Middle frontal gyrus (tissue), 1 donor: ENCODE measurements around the gene ADAMTS6.
"Not testable (repeated sequence)": the region's sequence is repeated elsewhere in the genome, so short reads cannot be mapped to it uniquely, and the experiment has no call there.

ENCODE experiments used
- DNase-seq: peaks from one replicate; pipeline ENCODE4 v3.0.0-alpha.2; 2015; ENCODE audit warnings: low spot score; ENCODE audit errors: extremely low spot score

ADAMTS6 gene

DNA sequence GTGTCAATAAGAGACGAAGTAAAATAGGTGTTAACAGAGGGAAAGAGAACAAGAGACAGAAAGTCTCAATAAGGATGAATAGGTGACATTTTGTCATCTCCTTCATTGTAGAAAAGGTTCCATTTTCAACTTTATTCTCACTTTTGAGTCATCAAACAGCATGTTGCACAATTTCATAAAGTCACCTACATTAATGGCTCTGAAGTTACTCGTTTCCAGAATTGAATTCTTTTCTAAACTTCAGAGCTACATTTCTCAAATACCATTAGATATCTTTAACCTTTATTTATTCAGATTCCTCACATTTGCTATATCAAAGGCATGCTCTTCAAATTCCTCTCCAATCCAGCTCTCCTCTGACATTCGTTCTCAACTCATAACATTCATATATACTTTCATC, 13.1 kb downstream of the ADAMTS6 start:
- DNase-seq = no peak

DNA sequence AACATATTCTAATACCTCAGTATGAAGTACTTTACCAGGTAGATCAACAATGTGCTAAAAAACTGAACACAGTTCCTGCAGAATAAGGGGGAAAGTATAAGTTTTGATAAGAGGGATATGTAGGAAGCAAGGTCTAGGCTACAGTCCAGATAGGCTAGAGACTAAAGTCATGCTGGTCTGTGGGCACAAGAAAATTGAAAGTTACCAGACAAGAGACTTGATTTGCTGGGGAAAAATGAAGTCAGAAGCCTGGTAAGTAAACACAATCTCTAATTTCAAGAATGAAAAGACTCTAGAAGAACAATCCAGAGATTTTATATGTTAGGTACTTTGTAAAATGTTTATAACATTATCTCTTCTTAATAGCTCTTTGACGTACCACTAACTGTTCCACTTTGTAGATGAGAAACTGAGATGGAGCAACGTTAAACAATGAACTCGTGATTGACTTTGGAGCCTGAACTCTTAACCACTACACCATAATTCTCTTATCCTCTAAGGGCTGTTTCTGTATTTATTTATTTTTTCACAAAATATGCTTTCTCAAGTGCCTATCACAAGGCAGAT, 19.5 kb downstream of the ADAMTS6 start:
- DNase-seq = no peak

DNA sequence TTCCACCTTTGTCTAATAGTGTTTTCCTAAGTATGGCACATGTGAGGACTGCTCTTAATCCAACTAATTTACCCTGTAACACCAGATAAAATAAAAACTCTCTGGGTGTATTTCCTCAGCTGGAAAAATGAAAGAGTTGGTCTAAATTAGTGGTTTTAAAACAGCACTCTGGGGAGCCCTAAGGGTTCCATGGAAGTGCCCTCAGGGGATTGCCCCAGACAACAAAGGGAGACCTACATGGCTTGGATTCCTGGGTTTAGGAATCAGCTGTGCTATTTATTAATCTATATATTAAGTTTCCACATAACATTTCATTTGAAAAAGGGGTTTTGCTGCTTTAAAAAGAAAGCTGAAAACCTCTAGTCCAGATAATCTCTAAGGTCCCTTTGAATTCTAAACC, 20.2 kb downstream of the ADAMTS6 start:
- no peak for DNase-seq

DNA sequence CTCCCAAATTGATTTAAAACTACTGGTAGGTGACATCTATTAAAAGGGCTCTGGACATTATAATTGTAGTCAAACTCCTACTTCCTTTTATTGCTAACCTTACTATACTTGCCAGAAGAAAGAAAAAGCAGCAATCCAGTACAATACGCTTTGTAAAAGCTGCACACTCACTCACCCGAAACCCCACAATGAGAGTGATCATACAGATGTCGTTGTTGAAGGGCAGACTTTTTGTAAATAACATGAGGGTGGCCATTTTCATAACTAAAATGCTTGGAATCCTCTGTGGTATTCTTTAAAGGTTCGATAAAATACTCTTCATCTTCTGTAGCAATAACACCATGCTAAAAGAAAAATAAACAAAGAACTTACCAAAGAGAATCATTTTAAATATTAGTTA, 21.7 kb downstream of the ADAMTS6 start:
- DNase-seq = no peak

DNA sequence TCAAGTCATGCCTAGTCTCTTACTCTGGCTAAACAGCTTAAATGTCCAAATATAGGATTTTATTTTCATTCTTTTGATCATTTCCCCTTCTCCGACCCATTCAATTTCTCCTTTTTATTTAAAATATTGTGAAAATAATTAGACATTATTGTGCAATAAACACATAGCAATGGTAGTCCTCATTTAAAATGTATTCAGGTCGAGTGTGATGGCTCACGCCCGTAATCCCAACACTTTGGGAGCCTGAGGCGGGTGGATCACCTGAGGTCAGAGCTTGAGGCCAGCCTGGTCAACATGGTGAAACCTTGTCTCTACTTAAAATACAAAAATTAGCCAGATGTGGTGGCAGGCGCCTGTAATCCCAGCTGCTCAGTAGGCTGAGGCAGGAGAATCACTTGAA, 26.7 kb downstream of the ADAMTS6 start:
- no peak for DNase-seq

DNA sequence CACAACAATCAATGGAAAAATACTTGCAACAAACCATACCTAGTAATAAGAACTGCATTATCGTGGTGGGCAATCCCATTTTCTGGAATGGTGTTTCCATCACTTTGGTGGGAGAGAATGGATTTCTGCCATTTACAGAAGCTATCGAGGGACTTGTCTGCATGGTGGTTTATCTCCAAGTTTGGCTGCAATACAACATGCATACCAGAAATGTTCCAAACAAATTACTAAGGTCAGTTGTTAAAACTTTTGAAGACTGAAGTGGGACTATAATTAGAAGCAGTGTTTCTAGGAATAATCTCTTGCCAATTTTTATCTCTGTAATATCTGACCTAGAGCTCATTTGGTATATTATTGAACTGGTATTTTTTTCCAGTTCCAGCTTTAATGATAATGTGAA, 30.3 kb downstream of the ADAMTS6 start:
- no peak for DNase-seq

DNA sequence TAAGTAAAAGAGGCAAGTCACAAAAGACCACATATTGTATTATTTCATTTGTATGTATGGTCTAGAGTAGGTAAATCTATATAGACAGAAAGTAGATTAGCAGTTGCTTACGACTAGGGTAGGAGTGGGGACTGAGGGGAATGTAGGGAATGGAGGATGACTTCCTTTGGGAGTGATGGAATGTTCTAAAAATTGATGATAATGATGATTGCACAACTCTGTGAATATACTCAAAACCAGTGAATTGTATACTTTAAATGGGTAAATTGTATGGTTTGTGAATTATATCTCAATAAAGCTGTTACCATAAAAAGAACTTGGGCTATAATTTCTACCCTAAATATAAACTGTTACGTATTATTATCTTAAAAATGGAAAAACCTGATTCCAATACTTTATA, 35.0 kb downstream of the ADAMTS6 start:
- no peak for DNase-seq

DNA sequence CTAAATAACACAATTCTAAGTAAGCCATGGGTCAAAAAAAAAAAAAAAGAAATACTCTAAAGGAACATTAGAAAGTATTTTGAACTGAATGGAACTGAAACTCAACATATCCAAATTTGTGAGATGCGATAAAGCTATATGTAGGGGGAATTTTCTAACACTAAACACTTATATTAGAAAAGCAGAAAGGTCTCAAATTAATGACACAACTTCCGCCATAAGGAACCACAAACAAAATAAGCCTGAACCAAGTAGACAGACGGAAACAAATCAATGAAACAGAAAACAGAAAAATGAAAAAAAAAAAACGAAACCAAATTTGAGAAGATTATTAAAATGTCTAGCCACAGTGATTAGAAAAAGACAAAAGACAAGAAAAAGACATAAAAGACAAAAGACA, 39.9 kb downstream of the ADAMTS6 start:
- no peak for DNase-seq

DNA sequence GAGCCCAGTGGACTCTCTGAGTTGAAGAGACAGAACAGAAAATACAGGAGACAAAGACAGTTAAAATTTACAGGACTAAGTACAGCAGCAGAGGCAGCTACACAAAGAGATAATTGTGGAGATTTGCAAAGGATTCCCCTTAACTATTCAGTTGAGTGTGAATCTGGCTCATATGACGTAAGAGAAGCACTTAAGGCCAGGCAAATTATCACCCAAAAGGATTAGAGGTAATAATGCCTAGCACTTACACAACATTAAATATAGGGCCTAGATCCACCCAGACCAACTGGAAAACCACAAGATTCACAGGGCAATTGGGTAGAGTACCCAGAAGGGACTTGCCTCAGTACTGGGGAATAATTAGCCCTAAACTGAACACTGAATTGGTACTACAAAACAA, 41.3 kb downstream of the ADAMTS6 start:
- DNase-seq = no peak

DNA sequence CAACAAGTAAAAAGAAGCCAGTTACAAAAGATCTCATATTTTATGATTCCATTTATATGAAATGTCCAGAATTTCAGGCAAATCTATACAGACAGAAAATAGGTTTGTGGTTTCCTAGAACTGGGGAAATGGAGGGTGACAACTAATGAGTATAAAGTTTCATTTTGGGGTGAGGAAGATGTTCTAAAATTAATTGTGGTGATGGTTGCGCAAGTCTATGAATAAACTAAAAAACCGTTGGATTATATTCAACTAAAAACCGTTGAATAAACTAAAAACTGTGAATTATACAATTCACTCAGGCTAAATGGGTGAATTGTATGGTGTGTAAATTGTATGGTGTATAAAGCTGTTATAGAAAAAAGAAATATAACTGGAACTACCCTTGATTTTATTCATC, 47.6 kb downstream of the ADAMTS6 start:
- DNase-seq = no peak

DNA sequence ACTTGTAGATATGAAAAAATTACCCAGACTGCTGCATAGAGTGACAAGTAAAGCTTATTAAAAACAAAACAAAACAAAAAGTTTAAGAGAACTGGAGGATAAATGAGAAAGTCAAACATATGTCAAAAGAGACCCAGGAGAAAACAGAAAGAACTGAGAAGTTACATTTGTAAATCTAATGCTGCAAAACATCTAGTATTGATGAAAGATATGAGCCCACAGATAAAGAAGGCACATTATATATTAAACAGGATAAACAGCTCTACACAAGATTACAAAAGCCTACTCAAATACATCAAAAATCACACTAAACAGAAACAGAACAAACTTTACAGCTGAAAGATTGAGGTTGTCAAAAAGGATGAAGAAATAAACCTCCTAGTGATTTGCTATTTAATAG, 55.1 kb downstream of the ADAMTS6 start:
- no peak for DNase-seq

DNA sequence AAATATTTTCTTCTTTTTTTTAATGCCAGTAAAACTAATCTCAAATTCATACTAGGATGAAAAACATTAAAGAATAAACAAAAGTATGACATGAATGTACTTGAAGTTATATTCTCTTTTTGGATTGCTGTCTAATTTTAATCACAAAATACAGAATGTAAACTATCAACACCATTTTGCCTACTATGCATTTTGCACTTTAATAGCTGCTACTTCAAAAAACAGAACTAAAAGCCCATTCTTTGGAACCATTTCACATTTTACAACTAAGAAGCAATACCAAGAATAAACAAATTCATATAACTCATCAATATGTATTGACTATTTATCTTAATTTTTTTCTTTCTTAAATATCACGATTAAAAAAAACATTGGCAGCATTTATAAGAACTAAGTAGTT, 58.1 kb downstream of the ADAMTS6 start:
- no peak for DNase-seq

DNA sequence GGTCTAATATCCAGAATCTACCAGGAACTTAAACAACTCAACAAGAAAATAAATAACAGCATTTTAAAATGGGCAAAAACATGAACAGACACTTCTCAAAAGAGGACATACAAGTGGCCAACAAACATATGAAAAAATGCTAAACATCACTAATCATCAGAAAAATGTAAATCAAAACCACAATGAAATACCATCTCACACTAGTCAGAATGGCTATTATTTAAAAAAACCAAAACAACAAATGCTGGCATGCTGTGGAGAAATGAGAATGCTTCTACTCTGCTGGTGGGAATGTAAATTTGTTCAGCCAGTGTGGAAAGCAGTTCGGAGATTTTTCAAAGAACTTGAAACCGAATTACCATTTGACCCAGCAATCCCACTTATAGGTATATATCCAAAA, 63.1 kb downstream of the ADAMTS6 start:
- no peak for DNase-seq

DNA sequence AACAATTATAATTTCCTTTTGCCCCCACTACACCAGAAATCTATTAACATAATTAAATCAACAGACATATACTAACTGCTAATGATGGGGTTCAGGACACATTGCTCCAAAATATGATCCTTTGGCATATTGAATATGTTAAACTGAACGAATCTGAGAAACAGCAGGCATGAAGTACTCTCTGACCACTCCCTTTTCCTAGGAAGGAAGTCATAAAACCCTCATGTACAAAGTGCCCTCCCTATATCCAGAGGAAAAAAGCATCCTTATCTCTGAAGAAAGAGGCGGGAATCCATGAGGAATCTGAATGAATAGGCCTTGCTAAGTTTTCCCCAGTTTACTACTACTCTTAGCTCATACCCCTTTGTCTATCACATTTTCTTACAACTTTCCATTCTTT, 67.9 kb downstream of the ADAMTS6 start:
- no peak for DNase-seq

DNA sequence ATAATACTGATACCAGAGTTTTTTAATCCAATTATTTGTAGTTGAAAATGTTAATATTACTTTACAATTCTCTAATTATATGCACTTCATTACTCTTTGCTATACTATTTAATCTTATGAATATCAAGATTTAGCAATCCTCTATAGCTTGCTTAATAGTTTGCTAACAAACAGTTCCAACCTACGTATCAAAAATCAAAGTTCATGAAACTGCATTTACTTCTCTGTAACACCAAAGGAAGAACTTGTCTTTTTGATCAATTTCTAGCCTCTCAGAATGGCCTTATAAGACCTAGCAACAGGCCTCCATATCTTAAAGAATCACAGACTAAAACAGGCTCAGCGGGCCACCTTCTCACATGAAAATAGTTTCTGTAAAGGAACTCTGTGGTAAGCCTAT, 68.9 kb downstream of the ADAMTS6 start:
- DNase-seq = no peak

DNA sequence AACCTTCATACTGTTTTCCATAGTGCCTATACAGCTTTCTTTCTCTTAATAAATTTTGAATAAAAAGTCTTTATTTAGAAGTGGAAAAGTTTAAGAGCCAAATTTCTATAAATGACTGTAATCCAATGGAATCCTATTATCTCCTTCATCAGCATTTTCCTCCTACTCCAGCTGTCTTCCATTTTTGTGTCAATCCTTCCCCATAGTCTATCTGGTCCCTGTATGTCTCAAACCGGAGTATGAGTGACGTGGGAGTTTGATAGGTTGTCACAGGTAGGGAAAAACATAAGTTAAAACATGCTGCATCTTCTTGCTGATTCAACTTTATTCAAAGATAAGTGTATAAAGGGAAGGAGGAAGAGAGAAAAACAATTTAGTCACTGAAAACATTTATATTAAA, 70.4 kb downstream of the ADAMTS6 start:
- DNase-seq = no peak

DNA sequence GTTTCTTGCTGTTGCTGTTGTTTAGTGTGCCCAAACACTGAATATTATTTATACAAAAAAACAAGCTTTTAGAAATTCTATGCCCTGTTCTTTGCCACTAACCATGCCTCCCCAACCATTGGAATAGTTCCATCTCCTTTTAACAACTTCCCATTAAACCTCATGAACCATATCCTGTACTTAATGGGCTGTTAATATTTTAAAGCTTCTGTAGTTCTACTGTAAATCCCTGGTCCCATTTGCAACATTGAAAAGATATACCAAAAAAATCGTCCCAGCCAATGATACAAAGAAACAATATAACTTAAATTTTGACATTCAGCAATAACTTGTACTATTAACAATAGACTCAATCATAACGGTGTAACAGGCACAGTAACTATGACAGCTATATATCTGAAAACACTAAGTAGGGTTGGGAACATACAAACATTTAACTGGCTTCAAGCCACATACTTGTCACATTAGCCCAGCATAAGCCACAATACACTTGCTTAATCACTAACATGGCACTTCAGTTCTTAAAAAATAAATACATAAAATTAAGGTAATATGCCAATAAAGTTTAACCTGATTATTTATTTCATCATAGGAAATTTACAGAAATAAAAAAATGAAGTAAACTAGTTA, 86.1 kb downstream of the ADAMTS6 start:
- DNase-seq = no peak

DNA sequence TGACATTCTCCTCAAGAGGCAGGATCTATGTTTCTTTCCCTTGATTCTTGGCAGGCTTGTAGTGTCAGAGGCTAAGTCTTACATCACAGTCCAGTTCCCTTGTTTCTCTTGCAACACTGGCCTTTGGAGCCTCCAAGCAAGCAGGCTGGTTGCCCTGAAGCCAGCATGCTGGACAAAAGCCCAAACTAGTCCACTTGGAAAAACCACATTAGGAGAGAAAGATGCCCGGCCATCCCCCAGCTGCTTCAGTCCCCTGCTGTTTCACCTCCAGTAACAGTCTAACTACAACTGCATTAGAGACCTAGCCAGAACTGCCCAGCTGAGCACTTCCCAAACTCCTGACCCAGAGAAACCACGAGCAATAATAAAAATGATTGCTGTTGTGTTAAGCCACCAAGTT, 87.6 kb downstream of the ADAMTS6 start:
- no peak for DNase-seq

DNA sequence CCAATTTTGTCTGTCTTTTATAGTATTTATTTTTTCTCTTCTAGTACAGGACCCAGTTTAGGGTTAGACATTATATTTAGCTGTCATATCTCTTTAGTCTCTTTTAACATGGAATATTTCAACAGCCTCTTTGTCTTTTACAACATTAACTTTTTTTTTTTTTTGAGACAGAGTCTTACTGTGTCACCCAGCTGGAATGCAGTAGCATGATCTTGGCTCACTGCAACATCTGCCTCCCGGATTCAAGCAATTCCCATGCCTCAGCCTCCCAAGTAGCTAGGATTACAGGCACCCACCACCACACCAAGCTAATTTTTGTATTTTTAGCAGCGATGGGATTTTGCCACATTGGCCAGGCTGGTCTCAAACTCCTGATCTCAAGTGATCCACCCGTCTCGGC, 90.1 kb downstream of the ADAMTS6 start:
- no peak for DNase-seq

DNA sequence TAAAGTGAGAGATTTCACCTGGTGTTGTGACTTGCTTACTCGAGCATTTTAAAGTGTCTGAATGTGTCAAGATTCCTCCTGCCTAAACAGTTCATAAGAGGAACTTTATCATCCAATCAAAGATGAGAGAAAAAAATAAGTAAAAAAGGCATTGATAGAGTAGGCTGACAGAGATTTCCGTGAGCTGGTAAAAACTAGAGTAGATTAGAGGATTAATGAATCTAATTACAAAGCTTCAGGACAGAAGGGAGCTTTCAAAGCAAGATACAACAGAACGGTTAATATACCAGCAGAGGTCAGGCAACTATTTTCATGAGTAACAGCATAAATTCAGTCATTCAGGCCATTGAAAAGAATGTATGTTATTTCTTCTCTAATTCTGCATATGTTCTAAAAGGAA, 91.5 kb downstream of the ADAMTS6 start:
- DNase-seq = no peak

DNA sequence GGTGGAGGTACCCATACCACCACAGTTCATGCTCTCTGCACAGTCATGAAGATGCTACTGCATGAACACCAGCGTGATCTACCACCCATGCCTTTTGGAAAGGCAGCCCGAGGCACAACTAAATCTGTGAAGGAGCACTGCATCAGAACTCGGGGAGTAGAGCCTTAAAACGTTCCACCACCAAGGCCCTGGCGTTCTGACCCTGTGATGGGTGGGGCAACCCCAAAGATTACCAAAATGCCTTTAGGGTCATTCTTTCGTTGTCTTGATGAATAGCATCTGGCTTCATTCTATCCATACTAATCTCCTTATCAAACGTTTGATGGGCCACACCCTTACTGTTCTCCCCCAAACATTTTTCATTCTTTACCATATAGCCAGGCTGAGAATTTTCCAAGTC, 97.9 kb downstream of the ADAMTS6 start:
- no peak for DNase-seq

DNA sequence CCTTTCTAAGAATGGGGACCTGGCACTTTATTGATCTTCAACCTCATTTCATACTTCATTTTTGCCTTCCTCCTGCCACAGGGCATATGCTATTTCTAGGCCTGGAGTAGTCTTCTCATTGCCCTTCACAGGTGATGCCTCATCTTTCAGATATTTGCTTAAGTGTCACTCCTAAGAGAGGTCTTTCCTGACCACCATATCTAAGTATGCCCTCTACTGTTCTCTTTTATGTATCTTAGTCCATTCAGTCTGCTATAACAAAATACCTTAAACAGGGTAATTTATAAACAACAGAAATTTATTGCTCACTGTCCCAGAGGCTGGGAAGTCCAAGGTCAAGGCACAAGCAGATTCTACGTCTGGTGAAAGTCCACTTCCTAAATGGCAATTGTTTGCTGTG, 99.1 kb downstream of the ADAMTS6 start:
- no peak for DNase-seq

DNA sequence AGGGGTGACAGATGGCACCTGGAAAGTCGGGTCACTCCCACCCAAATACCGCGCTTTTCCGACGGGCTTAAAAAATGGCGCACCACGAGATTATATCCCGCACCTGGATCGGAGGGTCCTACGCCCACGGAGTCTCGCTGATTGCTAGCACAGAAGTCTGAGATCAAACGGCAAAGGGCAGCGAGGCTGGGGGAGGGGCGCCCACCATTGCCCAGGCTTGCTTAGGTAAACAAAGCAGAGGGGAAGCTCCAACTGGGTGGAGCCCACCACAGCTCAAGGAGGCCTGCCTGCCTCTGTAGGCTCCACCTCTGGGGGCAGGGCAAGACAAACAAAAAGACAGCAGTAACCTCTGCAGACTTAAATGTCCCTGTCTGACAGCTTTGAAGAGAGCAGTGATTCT, 111.2 kb downstream of the ADAMTS6 start:
- not testable (repeated sequence) for DNase-seq

DNA sequence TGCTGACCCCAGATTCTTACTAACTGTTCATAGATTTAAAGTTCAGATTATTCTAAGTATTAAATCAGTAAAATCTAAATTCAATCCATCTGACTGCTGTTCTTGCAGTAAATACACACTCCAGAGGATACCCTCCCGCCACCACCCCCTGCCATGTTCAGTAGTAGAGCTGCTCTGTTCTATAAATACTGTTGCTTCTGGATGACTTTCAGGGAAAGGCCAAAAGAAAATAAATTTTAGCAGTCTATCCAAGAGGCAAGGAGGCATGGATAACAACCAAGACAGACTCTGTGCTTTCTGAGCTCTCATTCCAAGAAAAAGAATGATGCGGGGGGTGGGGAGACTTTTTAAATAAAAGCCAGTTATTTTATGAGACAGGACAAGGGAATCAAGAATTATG, 115.1 kb downstream of the ADAMTS6 start:
- DNase-seq = no peak
